Stimulated activated CD8-positive, alpha-beta memory T cell treated with anti-CD3 and anti-CD28 coated beads, Interleukin-7, amount 100 ng/mL, for 4 hours (primary cell): ENCODE data around the gene DECR2.
"Not testable (repeated sequence)": the region's sequence is repeated elsewhere in the genome, so short reads cannot be mapped to it uniquely, and the experiment has no call there.

Experiments used
- DNase-seq, 2 donors: peaks; one replicate each; pipeline ENCODE4 v3.0.0-alpha.2; 2020; ENCODE audit warnings: low read depth in 2 of 2

DECR2 gene

DNA sequence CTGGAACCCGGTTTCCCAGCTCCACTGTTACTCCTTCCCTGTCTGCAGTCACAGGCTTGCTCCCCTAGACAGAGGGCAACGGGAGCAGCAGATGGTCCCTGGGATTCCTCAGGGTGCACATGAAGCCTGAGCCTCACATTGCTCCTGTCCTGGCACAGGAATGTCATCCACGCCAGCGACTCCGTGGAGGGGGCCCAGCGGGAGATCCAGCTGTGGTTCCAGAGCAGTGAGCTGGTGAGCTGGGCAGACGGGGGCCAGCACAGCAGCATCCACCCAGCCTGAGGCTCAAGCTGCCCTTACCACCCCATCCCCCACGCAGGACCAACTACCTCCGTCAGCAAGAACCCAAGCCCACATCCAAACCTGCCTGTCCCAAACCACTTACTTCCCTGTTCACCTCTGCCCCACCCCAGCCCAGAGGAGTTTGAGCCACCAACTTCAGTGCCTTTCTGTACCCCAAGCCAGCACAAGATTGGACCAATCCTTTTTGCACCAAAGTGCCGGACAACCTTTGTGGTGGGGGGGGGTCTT, 1.6 kb upstream of the DECR2 start:
- DNase-seq: no peak

GRCh38 chr16:404971-405486, 3.3 kb downstream of the DECR2 start:
- DNase-seq: no peak

GRCh38 chr16:405548-406506, 4.1 kb downstream of the DECR2 start:
- DNase-seq: no peak

DNA sequence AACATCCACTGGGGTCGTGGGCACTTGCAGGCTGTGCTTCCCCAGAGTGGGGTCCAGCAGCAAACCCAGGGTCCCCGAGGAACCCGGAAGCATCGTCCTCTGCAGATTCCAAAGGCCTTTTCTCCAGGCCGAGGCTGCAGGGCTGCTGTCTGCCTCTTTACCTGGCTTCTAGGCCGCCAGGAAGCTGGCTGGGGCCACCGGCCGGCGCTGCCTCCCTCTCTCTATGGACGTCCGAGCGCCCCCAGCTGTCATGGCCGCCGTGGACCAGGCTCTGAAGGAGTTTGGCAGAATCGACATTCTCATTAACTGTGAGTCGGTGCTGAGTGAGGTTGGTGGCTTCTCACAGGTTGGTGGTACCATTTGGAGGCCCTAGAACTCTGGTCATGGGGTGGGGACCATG, 5.6 kb downstream of the DECR2 start:
- no peak for DNase-seq

DNA sequence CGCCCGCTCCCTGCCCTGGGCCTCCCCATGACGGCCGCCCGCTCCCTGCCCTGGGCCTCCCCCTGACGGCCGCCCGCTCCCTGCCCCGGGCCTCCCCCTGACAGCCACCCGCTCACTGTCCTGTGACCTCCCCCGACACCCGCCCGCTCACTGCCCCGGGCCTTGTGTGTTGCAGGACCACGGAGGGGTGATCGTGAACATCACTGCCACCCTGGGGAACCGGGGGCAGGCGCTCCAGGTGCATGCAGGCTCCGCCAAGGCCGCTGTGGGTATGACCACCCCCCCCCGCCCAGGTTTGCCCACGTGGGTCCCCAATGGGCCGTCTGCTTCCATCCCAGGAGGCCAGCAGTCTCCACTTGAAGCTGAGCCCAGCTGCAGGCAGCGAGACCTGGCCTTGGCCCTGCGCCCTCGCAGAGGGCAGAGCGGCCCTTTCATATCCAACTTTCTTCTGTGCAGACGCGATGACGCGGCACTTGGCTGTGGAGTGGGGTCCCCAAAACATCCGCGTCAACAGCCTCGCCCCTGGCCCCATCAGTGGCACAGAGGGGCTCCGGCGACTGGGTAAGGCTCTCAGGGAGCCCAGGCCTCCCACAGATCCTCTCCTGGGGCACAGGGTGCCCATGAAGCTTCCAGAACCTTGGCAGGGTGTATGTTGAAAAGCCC, 9.0 kb downstream of the DECR2 start:
- DNase-seq: no peak

DNA sequence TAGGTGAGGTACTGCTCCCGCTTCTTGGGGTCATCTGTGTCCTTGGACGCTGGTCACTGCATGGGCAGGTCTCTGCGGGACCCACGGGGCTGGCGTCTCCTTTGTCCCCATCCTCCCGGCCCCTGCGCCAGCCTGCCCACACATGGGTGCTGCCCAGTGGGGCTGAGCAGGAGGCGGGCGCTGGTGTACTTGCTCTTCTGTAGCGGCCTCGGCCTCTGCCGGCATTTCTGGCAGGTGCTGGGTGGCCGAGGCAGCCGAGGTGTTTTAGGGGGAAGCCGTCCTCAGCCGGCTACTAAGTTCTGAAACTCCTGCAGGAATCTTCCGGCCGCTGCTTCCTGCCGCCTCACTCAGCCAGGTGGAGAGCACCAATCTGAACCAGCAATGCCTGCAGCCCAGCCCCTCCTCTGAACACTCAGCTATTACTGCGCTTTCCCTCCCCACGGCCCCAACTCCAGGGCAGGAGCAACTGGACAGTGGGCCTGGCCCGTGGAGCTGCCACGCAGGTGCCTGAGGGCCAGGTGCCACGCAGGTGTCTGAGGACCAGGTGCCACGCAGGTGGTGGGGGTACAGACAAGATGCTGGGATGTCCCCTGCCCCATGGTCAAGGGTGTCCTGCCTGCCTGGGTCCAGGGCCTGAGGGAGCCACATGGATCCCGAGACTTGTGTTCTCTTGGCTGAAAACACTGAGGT, 10.0 kb downstream of the DECR2 start:
- no peak for DNase-seq

GRCh38 chr16:414395-415169, 12.9 kb downstream of the DECR2 start:
- no peak for DNase-seq

DNA sequence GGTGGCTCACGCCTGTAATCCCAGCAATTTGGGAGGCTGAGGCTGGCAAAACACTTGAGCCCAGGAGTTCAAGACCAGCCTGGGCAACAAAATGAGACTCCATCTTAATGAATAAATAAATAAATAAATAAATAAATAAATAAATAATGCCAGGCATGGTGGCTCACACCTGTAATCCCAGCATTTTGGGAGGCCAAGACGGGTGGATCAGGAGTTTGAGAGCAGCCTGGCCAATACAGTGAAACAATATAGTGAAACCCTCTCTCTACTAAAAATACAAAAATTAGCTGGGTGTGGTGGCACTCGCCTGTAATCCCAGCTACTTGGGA, 13.4 kb downstream of the DECR2 start:
- DNase-seq: not testable (repeated sequence)

DNA sequence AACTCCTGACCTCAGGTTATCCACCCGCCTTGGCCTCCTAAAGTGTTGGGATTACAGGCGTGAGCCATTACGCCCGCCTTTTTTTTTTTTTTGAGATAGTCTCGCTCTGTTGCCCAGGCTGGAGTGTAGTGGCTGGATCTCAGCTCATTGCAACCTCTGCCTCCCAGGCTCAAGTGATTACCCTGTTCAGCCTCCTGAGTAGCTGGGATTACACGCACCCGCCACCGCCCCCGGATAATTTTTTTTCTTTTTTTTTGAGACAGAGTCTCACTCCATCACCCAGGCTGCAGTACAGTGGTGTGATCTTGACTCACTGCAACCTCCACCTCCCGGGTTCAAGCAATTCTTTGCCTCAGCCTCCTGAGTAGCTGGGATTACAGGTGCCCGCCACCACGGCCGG, 20.5 kb downstream of the DECR2 start:
- not testable (repeated sequence) for DNase-seq

GRCh38 chr16:424033-424622, 22.4 kb downstream of the DECR2 start:
- no peak for DNase-seq

- DNase-seq: no peak
Observed at GRCh38 chr16:424623-425081, 23.0 kb downstream of the DECR2 start.

- DNase-seq: peak; percentile 58 to 83
Observed at GRCh38 chr16:425082-425718, 23.5 kb downstream of the DECR2 start, which contains the start of gene RAB11FIP3. TSS of gene RAB11FIP3 (plus strand) at chr16:425649. CDS start at chr16:426007, 358 bp downstream.

- no peak for DNase-seq
Observed at GRCh38 chr16:425740-426114, 24.0 kb downstream of the DECR2 start.

GRCh38 chr16:426115-426905, 24.6 kb downstream of the DECR2 start:
- DNase-seq: no peak

GRCh38 chr16:426906-427249, 25.2 kb downstream of the DECR2 start:
- no peak for DNase-seq

DNA sequence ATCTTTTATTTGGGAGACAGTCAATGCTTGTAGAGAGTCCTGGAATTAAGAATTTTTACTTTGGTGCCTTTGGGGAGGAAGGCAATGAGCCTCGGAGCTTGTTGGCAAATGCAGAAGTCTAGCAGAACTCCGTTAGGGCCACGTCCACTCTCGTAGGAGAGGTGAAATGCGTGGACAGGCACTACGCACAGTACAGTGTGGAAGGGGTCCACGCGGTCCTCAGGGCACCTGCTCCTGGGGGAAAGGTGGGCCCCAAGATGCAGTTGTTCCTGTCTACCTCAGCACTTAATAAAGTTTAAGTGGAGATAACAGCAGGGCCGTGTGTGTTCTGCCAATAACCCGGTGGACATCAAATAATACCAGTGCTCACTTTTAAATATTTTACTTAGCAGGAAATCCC, 25.6 kb downstream of the DECR2 start:
- DNase-seq: no peak

DNA sequence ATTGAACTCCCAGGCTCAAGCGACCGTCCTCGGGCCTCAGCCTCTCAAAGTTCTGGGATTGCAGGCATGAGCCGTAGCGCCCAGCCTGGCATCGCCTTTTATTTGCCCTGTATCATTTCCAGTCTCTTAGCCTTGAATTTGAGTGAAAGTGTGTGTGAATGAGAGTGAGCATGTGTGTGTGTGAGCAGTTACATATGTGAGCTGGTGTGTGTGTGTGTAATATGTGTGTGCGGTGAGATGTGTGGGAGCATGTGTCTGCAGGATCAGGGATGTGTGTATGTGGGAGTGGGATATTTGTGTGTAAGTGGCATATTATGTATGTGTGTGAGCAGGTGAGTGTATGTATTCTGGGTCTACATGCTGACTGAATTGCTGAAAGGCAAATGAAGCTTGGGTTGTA, 29.2 kb downstream of the DECR2 start:
- no peak for DNase-seq

GRCh38 chr16:440627-441026, 38.9 kb downstream of the DECR2 start:
- DNase-seq: no peak

DNA sequence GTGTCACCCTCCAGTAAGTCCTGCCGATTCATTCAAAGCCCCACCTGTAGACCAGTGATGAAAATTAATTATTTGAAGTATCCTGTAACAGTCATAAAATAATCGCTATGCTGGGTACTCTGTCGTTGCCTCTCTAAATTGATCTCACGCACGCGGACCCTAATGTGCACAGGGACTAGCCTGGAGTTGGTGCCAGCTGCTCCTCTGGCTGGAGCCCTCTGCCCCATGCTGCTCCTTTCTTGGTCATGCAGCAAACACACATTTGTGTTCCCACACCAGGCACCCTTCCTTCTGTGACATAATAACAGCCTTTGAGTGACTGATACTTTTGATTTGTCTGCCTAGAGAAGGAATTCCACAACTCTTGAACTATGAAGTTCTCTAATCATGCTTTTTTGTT, 39.8 kb downstream of the DECR2 start:
- no peak for DNase-seq

- no peak for DNase-seq
Observed at GRCh38 chr16:442976-443375, 41.3 kb downstream of the DECR2 start.
